HT-29 (cell line): Measurements from ENCODE around the gene NRGN. TPM values are rescaled to one million over a fixed set of nuclear protein-coding genes. Genes with fewer than 3 reads are reported as not detected.

Experiments
- DNase-seq: peaks from one replicate; pipeline ENCODE4 v3.0.0-alpha.2; 2015; ENCODE audit warnings: low spot score
- total RNA-seq: library from RNA; depleted of rRNA; stranded (reverse); fragments of >200 nt; shearing (Covaris generic); gene quantifications from 2 replicates; pipeline ENCODE4 v1.2.3, GENCODE V29; 2014; rRNA removed

Gene NRGN
- total RNA-seq, 1 experiment from 2014 or later = 9.9 TPM

DNA sequence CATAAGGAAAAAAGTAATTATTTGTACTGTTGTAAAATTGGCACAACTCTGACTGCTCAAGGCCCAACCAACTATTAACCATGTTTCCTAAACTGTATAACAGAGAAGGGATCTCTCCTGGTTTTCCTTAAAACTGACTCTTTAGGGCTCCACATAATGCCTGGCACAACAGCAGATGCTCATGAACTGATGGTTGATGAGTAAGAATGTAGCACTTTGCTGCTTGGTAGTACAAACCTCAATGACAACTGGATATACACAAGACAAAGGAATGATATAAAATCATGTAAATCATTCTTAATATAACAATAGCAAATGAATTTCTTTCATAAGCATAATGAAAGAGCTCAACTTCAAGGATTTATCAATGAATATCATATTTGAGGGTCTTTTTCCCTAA is 48.8 kb downstream of the NRGN start:
- DNase-seq = no peak

DNA sequence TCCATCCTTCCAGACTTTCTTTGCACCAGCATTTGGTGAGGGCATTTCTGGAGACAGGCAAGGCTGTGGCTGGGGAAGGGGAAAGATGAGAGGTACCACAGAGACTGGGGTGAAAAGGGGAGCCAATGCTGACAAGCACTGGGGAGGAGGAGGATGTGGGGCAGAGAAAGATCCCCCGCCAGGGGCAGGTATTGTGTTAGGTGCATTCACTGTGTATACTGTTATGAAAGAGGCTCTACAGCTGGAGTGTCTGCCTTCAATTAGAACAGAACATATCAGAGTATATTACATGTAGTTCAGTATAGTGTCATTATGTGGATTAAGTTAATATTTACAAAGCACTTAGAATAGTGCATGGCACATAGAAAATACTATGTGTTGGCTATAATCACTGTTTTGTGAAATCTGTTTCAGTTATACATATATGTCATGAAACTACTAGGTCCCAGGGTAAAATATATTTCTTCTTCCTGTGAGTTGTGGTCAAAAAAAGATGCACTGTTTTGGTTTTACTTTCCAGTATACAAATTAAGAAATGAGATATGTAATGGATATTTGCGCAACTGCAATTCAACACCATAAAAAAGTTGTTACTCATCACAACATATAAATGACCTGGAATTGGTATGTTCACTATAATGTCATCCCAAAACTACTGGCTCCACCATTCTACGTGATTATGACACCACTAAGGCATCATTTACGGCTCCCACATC is 52.0 kb downstream of the NRGN start:
- DNase-seq = no peak

DNA sequence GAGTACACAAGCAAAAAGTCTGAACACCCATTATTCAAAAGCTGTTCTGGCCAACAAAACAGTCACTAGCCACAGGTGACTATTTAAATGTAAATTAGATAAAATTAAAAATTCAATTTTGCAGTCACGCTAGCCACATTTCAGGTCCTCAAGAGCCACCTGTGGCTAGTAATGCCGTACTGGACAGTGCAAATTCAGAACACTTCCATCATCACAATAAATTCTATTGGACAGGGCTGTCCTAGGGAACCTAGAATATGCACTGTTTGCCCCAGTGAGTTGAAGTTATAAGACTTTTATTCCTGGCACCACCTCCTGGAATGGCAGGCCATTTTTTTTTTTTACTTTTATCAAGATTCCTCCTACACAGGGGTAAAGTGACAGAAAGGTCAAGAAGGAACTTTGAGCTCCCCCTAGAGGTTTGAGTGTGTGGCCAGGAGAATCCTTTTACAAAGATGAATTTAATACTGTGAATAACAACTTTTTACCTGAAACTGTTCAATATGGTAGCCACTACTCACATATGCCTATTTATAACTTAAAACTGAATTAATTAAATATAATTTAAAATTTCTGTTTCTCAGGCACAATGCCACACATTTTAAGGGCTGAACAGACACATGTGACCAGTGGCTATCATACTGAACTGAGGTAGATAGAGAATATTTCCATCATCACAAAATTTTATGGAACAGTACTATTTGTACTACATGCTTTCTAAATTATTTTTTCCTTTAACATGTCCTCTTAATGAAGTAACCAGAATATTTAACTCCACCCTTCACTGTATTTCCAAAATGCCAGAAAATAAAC is 53.9 kb downstream of the NRGN start:
- DNase-seq = peak; percentile 87

DNA sequence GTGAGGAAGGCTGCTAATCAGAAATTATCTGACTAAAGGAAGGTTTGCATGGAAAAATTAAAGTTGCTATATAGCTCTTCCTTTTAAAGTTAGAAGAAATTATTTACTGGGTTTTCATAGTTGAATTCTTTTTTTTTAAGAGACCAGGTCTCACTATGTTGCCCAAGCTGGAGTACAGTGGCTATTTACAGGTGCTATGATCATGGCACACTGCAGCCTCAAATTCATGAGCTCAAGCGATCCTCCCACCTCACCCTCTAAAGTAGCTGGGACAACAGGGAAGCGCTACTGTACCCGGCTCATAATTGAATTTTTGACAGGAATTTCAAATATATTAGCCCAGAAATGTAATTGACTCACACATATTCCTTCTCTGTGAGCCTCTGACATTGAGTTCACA is 56.6 kb downstream of the NRGN start:
- DNase-seq = no peak

Other genes starting within 250 kb of the NRGN start
- gene OR8B12, start 196.3 kb upstream of the NRGN start, total RNA-seq = not detected in 2 replicates
- not detected in 2 replicates for gene OR8A1, start 169.9 kb upstream of the NRGN start, total RNA-seq
- gene PANX3, start 128.5 kb upstream of the NRGN start, total RNA-seq = not detected in 2 replicates
- gene TBRG1, start 117.1 kb upstream of the NRGN start, total RNA-seq = 45.8 and 63.0 TPM in 2 replicates
- gene SIAE, start 66.2 kb upstream of the NRGN start, total RNA-seq = 6.8 and 6.9 TPM in 2 replicates
- 2.9 and 7.2 TPM in 2 replicates for gene SPA17, start 66.0 kb upstream of the NRGN start, total RNA-seq
- gene VSIG2, start 12.3 kb downstream of the NRGN start, total RNA-seq = 137 and 149 TPM in 2 replicates
- 31.1 and 38.2 TPM in 2 replicates for gene ESAM, start 22.3 kb downstream of the NRGN start, total RNA-seq
- gene MSANTD2, start 60.5 kb downstream of the NRGN start, total RNA-seq = 24.2 and 27.5 TPM in 2 replicates
- 3.8 and 5.5 TPM in 2 replicates for gene ROBO3, start 125.5 kb downstream of the NRGN start, total RNA-seq
- gene ROBO4, start 157.9 kb downstream of the NRGN start, total RNA-seq = 0.73 TPM in 1 of 2 replicates, not detected in the other
- gene HEPN1, start 179.3 kb downstream of the NRGN start, total RNA-seq = not detected in 2 replicates
- gene HEPACAM, start 196.1 kb downstream of the NRGN start, total RNA-seq = not detected in 2 replicates
- 1.2 and 1.3 TPM in 2 replicates for gene CCDC15, start 214.3 kb downstream of the NRGN start, total RNA-seq